Ramos (cell line): Measurements from ENCODE around the gene TPCN2.

Experiments
- in situ Hi-C: fragments of 300-500 bp; cut with MboI; formaldehyde crosslinking; loops from one replicate; pipeline ENCODE4 v1.14.3; 2022; ENCODE audit warnings: low sequenced_read_pairs; ENCODE audit not compliant: unreplicated experiment

The TPCN2 gene

DNA sequence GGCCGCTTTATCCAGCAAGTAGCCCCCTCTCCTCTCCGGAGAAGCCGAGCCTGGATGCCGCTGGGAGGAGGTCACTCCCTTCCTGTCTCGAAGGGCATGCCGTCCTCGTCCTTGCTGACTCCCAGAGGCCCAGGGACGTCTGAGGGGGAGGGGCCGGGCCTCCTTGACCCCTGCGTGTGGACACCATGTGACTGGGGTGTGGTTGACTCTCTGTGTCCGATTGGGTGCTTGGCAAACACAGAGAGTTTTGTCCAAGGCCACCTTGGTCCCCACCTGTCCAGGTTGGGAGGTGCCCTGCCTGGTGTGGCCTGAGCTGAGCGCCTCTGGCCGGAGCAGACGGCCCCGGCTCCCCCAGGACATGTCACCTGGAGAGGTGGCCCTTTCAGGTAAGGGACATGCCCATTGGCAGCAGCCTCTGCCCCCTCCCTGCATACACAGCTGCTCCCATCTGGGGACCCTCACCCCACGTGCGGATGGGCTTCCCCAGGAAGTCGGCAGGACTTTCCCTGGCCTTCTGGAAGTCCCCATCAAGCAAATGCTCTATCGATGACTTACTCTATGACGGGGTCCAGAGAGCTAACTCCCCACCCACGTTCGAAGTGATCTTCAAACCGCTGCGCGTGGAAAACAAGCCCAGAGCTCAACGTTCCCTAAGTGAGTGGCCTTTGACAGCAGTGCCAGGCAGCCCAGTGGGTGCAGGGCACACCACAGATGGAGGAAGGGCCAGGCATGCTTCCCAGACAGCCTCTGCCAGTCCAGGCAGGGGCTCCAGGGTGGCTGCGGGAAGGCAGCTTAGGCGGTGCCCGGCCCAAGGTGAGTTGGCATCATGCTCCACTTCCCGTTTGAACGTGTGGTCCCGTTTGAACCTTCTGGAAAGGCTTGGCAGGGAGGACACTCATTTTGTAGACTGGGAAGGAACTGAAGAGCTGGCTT is 106.8 kb downstream of the TPCN2 start, which contains the start of gene SMIM38:
TSS of gene SMIM38 (plus strand) at position 634 of the 933 bp plus-strand sequence. CDS start 1,912 bp downstream, outside the sequence.
- in situ Hi-C loops = no loop called here

DNA sequence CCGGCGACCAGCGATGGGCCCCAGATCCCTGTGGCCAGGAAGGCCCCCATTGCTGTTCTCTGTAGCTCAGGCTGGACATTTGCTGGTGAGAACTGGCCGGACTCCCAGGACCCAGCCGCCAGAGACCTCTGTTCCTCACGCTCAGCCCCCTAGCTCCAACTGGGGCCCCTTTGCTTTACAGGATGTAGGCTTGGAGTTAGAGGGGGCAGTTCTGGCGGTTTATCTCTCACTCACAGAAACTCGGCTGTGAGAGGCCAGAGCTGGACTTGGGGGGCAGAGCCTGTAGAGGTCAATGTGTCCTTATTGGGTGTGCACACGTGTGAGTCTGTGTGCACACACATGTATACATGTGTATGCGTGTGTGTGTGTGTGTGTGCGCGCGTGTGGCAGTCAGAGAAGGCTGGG is 107.5 kb downstream of the TPCN2 start:
- in situ Hi-C loops = no loop called here

DNA sequence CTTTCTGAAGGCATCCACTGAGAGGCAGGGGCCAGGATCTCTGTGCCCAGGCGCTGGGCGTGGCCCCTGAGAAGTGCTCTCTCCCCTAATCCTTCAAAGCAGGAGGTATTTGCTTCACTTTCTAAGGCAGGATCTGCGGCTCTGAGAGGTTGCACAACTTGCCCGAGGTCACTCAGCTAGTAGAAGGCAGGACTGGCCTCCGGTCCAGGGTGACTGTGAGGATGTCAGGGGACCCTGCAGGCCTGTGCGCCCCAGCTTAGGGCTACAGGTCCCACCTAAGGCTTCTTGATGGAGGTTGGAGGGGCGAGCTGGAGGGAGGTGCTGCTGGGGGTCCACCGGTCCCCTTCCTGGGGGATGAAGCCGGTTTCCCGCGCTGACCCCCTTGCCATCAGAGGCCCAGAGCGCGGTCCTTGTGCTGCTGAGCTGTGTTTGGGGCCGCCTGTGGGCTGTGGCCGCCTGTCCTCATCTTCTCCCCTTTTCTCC is 108.0 kb downstream of the TPCN2 start:
- in situ Hi-C loops = no loop called here

DNA sequence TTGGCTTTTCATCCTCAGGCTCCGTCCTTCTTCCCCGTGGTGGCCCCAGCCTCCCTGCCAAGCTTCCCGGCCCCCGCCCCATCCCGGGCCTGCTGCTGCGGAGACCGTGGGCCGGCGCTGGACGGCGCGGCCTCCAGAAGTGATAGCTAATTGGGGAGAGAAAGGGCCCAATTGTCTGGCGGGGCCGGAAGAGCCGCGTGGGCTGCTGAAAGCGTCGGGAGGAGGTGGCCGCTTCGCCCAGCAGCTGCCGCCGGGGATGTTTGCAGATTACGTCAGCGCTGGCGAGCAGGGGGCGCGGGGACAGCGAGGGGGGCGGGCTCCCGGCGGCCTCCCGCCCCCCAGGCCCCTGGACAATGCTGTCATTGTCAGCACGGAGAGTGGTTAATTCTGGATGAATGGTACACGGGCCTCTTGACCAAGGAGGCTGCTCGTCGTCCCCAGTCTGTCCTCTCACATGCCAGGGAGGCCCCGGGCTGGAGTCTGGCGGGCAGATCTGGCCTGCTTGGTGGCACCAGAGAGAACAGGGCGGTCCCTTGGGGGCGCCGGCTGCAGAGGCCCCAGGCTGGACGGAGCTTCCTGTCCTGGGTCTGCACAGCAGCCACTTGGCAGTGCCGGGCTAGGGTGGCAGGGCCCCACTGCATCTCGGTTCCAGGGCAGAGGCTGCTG is 108.6 kb downstream of the TPCN2 start:
- in situ Hi-C loops = no loop called here

DNA sequence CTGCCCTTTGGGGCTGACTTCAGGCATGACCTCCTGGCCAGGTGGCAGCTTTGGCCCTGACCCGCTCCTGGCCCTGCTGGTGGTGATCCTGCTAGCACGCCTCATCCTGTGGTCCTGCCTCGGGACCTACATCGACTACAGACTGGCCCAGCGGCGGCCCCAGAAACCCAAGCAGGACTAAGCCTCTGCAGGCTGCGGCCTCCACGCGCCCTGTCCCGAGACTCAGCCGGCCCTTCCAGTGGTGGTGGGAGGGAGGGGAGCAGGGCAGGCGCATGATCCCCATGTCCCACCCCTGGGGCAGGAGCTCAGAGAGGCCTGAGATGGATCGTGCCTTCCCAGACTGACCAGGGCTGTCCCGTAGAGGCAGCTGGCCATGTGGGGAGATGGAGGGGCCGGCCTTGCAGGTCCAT is 109.1 kb downstream of the TPCN2 start:
- in situ Hi-C loops = no loop called here

DNA sequence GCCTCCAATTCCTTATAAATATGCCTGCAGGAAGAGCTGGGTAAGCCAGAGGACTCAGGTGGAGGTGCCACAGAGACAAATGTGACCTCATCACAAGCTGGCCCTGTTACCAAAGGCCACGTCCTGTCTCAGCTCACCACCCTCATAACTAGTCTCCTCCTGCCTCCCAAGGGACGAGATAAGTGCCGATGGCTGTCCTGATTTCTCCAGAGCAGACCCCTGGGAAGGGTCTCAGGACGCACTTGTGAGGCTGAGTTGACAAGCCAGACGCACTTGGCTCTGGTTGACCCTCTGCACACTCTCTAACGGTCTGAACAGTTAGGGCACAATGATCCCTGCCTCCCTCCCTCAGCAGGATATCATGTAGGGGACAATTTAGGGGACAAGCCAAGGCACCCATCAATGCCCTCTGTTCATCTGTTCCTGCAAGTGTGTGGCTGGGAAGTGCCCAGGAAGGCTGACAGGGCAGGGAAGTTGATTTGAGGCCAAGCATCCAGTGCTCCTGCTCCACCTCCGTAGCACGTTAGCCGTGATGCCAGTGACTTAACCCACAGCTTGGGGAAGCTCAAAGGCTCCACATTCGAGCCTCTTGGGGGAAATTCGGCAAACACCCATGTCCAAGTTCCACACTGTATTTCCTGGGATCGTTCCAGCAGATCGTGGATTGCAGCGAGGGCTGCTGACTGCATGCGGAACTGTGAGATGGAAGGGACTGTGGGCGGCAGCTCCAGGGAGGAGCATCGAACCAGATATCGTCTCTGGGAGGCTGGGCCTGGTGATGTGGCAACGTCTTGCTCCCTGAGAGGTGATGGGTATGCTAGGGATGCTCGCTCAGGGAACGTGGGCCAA is 109.8 kb downstream of the TPCN2 start:
- in situ Hi-C loops = no loop called here

DNA sequence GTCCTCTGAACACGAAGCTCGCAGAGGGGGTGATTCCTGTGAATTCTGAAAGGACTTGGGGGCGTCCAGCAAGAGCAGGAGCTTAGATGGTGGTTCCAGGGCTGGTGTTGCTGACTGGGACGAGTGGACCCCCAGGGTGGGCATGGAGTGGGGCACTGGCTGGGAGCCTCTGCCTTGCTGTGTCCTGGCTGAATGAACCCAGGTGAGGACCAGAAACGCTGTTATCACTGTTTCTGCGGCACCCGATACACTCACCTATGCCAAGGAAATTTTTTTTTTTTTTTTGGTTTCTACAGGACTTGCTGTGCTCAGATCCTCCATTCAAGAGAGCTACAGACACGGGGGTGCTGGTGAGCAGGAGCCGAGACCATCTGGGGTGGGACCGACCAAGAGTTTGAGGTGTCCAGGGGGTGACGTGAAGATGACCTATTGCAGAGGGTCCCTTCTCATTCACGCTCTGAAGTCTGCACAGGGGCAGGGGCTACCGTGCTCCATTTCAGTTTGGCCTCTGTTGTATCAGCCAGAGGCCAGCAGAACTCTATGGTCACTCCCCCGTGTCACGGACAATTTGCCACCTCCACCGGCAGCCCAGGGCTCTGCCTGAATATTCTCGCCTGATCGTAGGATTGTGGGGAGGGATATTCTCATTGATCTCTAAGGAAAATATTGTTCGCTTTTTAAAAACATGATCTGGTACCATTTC is 110.6 kb downstream of the TPCN2 start:
- in situ Hi-C loops = no loop called here

DNA sequence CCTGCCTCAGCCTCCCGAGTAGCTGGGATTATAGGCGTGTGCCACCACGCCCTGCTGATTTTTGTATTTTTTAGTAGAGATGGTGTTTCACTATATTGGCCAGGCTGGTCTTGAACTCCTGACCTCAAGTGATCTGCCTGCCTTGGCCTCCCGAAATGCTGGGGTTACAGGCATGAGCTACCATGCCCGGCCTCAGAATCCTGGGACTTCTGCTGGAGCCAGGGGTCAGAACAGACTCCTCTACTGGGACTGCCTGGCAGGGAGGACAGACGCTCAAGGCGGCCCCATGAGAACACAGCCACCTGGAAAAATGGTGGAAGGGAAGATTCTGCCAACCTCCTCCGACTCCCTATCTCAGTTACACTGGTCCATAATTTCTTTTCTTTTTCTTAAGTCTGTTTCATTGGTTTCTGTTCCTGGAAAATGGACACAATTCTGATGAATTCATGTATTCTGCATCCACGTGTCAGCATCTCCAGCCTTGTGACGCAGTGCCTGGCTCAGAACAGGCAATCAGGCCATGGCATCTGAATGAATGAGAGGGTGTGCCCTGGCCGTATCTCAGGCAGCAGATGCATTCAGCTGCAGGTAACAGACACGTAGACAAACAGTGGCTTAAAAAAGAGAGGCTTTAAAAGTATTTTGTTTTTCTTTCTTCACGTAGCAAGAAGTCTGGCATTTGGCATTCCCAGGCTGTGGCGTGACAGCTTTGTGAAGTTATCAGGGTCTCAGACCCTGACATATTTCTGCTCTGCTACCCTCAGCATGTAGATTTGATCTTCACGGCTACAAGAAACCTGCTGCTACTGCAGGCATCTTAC is 111.8 kb downstream of the TPCN2 start:
- in situ Hi-C loops = no loop called here

DNA sequence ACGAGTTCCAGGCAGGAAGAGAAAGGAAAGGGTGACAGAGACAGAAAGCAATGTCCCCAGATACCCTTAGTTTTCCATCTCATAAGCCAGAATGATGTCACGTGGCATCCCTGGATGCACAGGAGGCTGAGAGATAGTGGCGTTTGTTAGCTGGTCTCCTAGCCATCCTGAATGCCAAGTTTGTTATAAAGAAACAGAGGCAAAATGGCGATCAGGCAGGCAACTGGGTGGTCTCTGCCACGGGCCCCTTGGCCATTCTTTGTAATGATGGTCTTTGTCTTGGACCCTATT is 112.3 kb downstream of the TPCN2 start:
- in situ Hi-C loops = no loop called here

DNA sequence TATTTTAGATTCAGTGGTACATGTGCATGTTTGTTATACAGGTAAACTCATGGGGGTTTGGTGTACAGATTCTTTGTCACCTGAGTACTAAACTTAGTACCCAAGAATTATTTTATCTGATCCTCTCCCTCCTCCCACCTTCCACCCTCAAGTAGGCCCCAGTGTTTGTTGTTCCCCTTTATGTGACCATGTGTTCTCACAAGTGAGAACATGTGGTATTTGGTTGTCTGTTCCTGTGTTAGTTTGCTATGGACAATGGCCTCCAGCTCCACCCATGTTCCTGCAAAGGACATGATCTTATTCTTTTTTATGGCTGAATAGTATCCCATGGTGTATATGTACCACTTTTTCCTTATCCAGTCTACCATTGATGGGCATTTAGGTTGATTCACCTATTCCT is 113.8 kb downstream of the TPCN2 start:
- in situ Hi-C loops = no loop called here

DNA sequence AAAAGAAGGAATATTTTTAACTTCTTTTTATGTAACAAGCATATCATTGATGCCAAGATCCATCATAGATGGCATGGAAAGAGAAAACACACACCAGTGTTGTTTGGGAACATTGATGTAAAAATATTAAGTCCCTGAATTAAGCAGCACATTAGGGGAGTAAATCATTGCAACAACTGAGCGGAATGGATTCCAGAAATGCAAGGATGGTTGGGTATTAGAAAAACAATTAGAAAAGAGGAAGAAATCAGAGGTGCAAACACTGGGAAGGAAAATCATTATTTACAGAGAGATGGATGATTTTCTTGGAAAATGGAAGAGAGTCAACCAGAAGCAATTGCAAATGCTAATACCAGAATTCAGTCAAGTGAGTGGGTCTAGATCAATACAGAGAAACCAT is 115.1 kb downstream of the TPCN2 start:
- in situ Hi-C loops = no loop called here

DNA sequence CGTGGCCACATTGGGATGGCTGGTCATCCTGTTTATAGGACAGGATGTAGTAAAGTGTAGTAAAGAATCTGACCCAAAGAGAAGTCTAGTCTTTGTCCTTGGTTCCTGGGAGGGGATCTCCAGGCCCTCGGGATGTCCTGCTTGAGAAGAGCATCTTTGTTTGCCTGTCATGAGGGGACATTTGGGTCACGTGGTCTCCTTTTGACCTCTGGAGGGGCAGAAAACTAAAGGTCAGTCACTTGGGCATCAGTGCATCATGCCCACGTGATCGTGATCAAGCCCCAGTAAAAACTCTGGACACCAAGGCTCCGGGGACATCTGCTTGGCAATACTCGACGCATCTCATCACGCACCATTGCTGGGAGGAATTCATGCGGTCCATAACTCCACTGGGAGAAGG is 116.1 kb downstream of the TPCN2 start:
- in situ Hi-C loops = no loop called here

DNA sequence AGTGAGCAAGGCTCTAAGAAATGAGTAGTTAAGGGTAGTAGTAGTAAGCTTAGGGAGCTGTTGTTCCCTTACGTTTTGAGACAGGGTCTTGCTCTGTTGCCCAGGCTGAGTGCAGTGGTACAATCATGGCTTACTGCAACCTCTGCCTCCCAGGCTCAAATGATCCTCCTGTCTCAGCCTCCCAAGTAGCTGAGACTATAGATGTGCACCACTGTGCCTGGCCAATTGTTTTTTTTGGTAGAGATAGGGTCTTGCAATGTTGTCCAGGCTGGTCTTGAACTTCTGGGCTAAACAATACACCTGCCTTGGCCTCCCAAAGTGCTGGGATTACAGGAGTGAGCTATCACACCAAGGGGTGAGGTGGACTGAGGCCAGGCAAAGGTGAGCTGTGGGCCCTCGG is 117.0 kb downstream of the TPCN2 start:
- in situ Hi-C loops = no loop called here

DNA sequence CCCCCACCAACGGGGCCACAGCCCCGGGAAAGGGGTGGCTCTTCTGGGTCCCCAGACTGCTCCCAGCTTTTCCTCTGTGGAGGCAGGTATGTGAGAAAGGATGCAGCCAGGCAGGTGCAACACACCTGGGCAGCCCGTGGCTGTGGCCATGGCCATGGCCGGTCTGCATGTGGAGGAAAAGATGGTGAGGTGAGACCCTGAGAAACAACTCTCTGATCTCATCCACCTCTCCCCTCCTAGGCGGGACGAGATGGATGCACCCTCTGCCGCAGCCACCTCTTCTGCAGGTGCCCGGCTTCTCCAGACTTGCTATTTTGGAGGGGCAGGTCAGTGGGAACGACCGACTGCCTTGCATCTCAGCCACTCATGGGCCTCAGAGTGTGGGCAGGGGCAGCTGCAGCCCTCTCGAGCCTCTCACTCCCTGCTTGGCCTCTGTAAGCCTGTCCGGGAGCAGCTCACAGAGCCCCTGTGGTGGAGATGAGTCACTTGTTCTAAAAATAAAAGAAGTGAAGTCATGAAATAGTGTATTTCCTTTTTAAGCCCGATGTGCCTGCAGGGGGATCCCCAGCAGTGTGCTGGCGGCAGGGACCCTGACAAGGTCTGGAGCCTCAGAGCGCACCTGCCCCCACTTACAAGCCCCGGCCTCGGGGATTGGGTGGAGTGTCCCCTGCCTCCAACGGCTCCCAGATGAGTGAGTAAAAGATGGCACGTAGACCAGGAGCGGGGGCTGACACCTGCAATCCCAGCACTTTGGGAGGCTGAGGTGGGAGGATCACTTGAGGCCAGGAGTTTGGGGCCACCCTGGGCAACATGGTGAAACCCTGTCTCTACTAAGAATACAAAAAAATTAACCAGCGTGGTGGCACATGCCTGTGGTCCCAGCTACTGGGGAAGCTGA is 117.7 kb downstream of the TPCN2 start:
- in situ Hi-C loops = no loop called here

DNA sequence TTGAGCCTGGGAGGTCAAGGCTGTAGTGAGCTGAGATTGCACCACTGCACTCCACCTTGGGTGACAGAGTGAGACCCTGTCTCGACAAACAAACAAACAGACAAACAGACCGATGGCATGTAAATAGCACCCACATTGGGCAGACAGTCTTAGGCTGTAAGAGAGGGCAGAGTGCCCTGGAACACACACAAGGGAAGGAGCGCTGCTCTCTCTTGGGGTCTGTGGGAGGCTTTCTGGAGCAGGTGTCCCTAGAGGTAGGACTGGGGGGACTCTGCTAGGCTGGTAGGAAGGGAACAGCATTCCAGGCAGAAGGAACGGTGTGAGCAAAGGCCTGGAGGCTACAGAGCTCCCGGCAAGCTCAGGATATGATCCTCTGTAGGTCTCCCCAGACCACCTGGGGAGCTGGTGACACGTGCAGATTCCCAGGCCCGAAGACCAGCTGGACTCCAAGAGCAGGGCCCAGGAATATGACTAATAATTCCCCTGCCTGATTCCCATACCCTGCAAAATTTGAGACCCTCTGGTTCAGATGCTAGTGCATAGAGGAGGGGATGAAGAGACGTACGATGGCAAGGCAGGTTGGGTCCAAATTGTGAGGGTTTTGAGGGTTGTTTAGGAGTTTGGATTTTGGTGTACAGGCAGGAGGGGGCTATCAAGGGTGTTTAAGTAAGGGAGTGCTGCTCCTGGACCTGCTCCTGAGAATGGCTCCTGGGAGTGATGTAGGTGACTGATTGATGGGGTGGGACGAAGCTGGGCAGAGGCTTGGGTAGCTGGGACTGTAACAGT is 118.6 kb downstream of the TPCN2 start:
- in situ Hi-C loops = no loop called here

DNA sequence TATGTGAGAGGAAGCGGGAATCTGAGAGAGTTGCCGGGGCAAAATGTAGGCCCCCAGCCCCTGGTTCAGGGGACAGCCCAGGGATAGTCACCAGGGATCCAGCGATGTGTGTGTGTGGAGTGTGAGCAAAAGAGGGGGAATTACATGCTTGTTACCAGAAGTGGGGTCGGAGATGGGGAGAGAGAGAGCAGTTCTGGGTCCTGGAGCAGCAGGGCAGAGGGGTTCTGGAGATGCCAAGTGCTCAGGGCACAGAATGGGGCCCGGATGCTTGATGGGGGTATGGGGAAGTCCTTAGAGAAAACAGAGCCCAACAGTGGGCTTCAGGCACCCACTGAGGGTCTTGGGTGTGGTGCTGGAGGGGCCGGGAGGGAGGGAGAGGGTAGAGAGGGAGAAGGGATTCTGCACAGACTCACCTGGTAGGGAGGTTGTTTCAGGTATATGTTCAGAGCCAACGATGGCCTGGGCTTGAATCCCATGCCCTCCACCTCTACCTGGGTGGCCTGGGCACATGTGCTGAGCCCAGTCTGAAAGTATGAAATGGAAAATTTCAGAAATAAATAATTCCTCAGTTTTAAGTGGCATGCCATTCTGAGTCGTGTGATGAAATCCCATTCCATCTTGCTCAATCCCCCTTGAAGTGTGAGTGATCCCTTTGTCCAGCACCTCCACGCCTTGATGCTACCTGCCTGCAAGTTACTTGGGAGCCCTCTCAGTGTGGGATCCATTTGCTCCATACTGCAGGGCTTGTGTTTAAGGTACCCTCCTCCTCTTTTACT is 119.4 kb downstream of the TPCN2 start:
- in situ Hi-C loops = no loop called here

DNA sequence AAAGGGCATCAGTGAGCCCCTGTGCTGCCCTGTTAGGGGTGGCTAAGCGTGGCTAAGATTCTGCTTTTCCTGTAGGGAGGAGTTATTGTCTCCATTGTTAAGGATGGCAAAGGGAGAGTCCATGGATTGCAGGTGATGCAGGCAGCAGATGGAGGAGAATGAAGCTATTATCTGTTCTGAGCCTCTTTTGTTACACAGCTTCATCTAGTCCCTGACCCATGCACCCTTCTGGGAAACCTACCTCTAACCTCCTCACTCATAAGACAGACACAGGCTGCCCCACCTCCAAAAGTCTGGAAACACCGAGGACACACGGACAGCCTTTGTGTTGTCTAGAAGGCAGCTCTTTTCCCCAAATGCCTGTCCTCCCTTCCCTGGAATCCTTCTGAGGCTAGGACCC is 120.7 kb downstream of the TPCN2 start:
- in situ Hi-C loops = no loop called here
